GM19467 (cell line): ENCODE measurements around the gene PCNX1.
"Not testable (repeated sequence)": the region's sequence is repeated elsewhere in the genome, so short reads cannot be mapped to it uniquely, and the experiment has no call there.

Experiments
- ATAC-seq: cut with Tn5 transposase; IDR thresholded peaks from one replicate; pipeline ENCODE4 v1.9.1; 2021; ENCODE audit warnings: mild to moderate bottlenecking, moderate library complexity; ENCODE audit not compliant: unreplicated experiment

Gene PCNX1

DNA sequence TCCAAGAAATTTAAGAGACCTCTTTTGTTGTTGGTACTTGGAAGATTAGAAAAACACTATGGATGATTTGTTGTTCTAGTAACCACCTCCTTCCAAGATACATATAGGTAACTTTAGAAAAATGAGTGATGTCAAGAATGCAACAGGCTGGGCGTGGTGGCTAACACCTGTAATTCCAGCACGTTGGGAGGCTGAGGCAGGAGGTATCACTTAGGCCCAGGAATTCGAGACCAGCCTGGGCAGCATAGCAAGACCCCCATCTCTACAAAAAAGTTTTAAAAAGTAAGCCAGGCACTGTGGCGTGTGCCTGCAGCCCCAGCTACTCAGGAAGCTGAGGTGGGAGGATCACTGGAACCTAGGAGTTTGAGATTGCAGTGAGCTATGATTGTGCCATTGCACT, 97.8 kb downstream of the PCNX1 start:
- no peak for ATAC-seq

GRCh38 chr14:71006200-71006563, 98.9 kb downstream of the PCNX1 start:
- ATAC-seq, result no peak

DNA sequence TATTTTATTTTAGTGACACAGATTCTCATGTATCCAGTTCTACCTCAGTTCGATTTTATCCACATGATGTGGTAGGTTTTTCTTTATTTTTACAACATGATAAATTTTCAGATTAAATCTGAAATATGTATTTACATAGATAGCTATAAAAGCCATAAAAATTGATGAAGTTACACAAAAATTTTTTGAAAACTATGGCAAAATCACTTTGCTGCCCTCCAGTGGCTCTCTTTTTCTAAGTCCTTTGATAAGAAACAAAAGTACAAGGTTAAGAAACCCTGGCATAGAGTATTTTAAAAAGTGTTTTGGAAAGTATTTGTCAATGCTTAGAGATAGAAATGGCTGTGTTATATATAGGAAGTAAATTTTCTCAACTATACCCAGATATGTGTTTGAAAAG, 104.2 kb downstream of the PCNX1 start:
- no peak for ATAC-seq

DNA sequence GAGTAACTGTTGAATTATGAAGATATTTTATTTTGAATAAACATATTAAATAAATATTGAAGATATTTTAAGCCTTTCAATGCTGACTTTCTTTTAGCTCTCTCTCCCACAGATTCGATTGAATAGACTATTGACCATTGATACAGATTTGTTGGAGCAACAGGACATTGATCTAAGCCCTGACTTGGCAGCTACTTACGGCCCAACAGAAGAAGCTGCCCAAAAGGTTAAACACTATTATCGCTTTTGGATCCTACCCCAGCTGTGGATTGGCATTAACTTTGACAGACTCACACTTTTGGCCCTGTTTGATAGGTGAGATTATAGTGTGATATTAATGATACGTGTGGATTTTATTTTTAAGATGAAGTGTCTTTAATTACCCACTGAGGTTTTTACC, 105.6 kb downstream of the PCNX1 start:
- ATAC-seq, result no peak

DNA sequence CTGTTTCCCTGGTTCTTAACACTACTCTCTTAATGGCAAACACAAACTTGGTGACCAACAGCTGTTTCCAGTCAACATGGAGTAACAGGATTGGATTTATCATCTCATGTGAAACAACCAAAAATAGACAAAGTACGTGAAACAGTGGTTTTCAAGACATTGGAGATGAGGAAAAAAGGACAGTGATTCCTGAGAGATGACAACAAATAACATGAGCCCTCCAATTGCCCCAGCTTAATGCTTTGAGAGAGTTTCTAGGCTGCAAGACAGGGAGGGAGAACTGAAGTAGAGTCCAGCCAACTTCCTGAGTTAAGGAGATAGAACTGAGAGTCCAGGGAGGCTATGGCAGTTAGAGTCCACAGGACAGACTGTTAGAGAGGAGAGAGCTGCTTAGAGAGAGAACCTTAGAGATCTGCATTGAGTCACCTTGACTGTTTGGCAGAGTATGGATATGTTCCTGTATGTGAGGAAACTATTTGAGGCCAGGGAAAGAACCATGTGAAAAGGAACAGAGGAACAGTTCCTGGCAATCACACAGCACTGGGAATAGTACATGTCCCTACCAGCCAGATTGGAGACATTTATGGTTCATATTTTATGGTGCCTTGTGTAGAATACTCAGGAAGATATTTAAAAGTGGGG, 106.4 kb downstream of the PCNX1 start:
- no peak for ATAC-seq

DNA sequence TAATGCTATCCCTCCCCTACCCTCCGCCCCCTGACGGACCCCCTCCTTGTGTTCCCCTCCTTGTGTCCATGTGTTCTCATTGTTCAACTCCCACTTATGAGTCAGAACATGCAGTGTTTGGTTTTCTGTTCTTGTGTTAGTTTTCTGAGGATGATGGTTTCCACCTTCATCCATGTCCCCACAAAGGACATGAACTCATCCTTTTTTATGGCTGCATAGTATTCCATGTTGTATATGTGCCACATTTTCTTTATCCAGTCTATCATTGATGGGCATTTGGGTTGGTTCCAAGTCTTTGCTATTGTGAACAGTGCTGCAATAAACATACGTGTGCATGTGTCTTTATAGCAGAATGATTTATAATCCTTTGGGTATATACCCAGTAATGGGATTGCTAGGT, 112.7 kb downstream of the PCNX1 start:
- ATAC-seq, result not testable (repeated sequence)

DNA sequence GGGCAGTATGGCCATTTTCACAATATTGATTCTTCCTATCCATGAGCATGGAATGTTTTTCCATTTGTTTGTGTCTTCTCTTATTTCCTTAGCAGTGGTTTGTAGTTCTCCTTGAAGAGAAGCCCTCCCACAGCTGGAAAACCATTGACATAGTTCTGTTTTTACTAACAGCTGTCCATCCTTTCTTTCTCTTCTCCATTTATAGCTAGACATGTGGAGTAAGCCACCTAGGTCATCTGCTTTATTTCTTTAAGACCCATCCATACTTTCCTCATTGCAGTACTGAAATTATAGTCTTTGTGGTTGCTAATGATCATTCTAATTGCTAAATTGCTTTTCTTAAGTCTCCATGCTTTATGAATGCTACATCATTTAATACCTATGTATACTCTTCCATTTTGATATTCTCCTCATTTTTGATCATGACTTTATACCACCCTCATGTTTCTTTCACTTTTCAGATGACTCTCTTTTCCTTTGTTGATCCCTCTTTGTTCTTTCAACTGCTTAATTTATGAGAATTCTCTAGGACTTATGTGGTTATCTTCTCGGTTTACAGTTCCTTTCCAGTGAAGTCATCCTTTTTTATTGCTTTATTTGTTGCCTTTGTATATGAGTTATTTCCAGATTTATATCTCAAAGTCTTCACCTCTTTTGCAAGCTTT, 114.2 kb downstream of the PCNX1 start:
- no peak for ATAC-seq

DNA sequence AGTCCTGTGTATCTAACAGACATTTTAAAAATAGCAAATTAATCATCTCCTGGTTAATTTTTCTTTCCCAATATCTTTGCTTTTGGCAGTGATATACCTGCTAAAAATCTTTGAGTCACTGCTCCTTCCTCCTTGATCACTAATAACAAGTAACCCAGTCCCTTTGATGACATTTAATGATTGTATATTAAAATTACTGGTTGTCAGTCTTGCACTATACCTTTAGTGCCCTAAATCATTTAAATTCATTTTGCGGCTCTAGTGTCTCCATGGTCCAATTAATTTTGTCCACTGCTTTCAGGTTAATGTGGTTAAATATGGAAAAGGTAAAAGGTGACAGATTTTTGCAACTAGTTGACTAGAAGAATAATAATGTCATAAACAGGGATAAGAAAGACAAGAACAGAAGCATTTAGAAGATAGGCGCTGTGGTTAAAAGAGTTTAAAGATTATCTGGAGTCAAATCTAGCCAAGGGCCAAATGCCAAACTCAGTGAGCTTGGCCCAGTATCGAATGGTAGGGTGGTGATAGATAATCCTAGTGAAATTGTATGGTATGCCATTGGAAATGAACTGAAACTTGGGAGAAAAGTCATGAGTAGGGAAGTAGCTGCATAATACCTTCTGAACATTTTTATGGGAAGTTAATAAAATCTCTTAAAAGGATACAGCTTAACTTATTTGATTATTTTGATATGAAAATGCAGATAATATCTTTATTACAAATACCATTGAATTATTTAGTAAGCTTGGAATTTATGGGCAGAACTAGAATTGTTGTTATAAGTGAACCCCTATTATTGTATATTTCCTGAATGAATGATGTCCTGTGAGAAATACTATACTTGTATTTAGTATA, 115.0 kb downstream of the PCNX1 start:
- no peak for ATAC-seq

- ATAC-seq, result no peak
Measured at GRCh38 chr14:71022939-71023338, 115.7 kb downstream of the PCNX1 start.

GRCh38 chr14:71029236-71029781, 122.0 kb downstream of the PCNX1 start:
- no peak for ATAC-seq

DNA sequence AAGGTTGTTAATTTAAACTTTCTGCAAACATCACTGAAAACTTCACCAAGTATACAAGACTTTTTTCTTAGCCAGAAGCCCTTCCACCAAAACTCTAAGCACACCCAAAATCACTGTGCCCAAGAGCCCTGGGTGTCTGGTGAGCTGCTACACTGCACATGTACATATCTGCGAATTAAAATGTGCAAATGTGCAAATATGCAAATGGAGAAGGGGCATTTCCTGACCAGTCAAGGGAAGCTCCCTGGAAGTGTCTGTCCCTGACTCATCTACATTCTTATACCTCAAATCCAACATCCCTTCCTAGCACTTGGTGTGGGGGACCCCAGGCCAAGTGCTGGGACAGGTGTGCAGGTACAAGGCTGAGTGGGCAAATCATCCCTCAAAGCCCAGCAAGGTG, 123.7 kb downstream of the PCNX1 start:
- ATAC-seq, result no peak

DNA sequence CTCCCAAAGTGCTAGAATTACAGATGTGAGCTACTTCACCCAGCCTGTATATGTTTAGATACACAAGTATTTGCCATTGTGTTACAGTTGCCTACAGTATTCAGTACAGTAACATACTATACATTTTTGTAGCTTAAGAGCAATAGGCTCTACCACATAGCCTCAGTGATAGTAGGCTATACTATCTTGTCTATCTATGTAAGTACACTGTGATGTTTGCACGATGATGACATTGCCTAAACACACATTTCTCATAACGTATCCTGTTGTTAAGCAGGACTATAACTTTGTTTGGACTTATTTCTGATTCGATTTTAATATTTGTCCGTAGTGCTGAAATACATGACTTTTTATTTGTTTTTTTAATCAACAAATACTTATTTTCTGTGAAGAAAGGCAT, 129.2 kb downstream of the PCNX1 start:
- ATAC-seq, result no peak

- ATAC-seq, result no peak
Measured at GRCh38 chr14:71048393-71048792, 141.1 kb downstream of the PCNX1 start.

GRCh38 chr14:71049435-71050133, 142.3 kb downstream of the PCNX1 start:
- no peak for ATAC-seq

GRCh38 chr14:71050227-71050823, 143.1 kb downstream of the PCNX1 start:
- ATAC-seq, result no peak

DNA sequence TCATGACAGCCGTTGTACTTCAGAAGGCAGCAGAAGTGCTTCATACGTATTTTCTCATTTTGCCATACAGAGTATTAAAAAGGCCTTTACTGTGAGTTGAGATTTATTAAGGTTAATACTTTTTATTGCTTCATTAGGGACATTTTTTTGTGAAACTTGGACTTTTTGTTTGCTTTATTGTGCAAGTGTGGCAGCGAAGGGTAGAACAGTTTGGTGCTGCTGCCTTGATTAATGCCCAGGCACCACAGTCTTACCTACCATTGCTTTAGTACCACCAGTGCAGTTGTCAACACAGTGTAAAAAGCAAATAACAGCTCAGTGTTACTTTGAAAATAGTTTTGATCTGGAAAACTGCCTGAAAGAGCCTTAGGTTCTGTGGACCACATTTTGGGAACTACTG, 147.4 kb downstream of the PCNX1 start:
- no peak for ATAC-seq

DNA sequence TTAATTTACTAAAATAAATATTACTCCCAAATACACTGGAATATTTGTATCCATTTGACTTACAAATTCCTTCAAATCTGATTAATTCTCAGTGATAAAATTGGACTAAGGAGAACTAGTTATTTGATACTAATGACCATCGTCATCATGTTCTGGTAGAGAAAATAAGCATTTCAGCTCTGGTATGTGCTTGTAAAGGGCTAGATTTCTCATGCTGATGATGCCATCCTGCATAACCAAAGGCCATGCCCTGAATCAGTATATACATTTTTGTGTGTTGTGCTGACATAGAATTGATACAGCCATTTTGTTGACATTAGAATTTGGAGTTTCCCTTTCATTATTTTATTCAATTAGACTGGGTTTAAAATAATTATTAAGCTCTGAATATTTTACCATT, 148.9 kb downstream of the PCNX1 start:
- ATAC-seq, result no peak

- ATAC-seq, result no peak
Measured at GRCh38 chr14:71060274-71060673, 153.0 kb downstream of the PCNX1 start.

GRCh38 chr14:71060825-71061455, 153.7 kb downstream of the PCNX1 start:
- no peak for ATAC-seq

DNA sequence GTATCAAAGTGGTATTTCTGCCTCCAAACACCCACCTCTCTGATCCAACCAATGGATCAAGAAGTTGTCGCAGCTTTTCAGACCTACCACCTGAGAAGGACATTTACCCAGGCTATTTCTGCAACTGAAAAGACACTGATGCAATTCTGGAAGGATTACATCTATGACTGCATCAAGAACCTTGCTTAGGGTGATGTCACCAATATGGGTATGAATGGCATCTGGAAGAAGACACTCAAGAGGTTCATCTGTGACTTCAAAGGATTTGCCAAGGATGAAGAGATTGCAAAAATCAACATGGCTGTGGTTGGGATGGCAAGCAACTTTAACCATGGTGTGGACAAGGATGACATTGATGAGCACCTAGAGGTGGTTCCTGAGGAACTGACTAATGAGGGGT, 154.2 kb downstream of the PCNX1 start:
- no peak for ATAC-seq
